ENCODE data around the gene NTHL1. TPM values are rescaled to one million over a fixed set of nuclear protein-coding genes. Genes with fewer than 3 reads are reported as not detected.
A peak's percentile ranks its signal among the peaks of the same experiment; 100 is the strongest.

NTHL1 gene
- total and polyA plus RNA-seq, 2 donors (not counting 1 experiment from before 2014, with no cell fraction given): 8.4 to 44.4 TPM

- H3K36me3 ChIP-seq (ENCODE audit: control insufficient read depth, insufficient read depth, low read length): peaks cover 7% of the 10 kb centered on the region
- DNase-seq (ENCODE audit: low read depth in 2 of 2): no peak
- H3K4me1 ChIP-seq (ENCODE audit: control insufficient read depth, extremely low read depth, insufficient read depth, low read length): peaks cover 20% of the 10 kb centered on the region
- peak overlapping the region; percentile 95 for H3K4me2 ChIP-seq (ENCODE audit: extremely low read depth, insufficient read depth, low read length)
- H3K27me3 ChIP-seq (ENCODE audit: control insufficient read depth, insufficient read depth, low read length): no peaks in the 10 kb centered on the region
- peak overlapping the region; percentile 97 for H3K9ac ChIP-seq (ENCODE audit: insufficient read depth, low read length)
- no peaks in the 10 kb centered on the region for H4K20me1 ChIP-seq (ENCODE audit: control insufficient read depth, extremely low read depth, insufficient read depth, low read length)
- peak overlapping the region; percentile 58 to 82 (median 71) for H3K4me3 ChIP-seq (replicated peaks in 1 of 4; ENCODE audit: control extremely low read depth in 1 of 4, insufficient read depth in 1 of 4, low read depth in 3 of 4, low read length in 4 of 4)
- H3K9me3 ChIP-seq (ENCODE audit: control insufficient read depth, insufficient read depth, low read depth, low read length): no peaks in the 10 kb centered on the region
- H3K27ac ChIP-seq (ENCODE audit: insufficient read depth, low read length): peak overlapping the region; percentile 85
- no peak overlapping the region for H2AFZ ChIP-seq (ENCODE audit: low read length)
- peaks cover 56% of the 10 kb centered on the region for H3K79me2 ChIP-seq (ENCODE audit: control insufficient read depth, insufficient read depth, low read length)
- TF ChIP-seq CTCF (conservative IDR thresholded peaks at IDR 0.05 in 1 of 2, IDR thresholded peaks at IDR 0.05 in 1 of 2; ENCODE audit: low read depth in 1 of 2, low read length in 2 of 2) (no peak), EZH2 (IDR thresholded peaks at IDR 0.05; ENCODE audit: low read length, missing control alignments) (no peak)
Observed at GRCh38 chr16:2009164-2009711, 38.4 kb downstream of the NTHL1 start.

GRCh38 chr16:2008631-2009163, 38.9 kb downstream of the NTHL1 start:
- Histone ChIP-seq H3K4me3 (replicated peaks in 1 of 4; ENCODE audit: control extremely low read depth in 1 of 4, insufficient read depth in 1 of 4, low read depth in 3 of 4, low read length in 4 of 4) (peak overlapping the region; percentile 58 to 82 (median 71)), H3K27me3 (ENCODE audit: control insufficient read depth, insufficient read depth, low read length) (no peaks in the 10 kb centered on the region), H3K27ac (ENCODE audit: insufficient read depth, low read length) (peak overlapping the region; percentile 85), H4K20me1 (ENCODE audit: control insufficient read depth, extremely low read depth, insufficient read depth, low read length) (no peaks in the 10 kb centered on the region), H3K9ac (ENCODE audit: insufficient read depth, low read length) (peak overlapping the region; percentile 97), H2AFZ (ENCODE audit: low read length) (no peak overlapping the region), H3K4me2 (ENCODE audit: extremely low read depth, insufficient read depth, low read length) (peak overlapping the region; percentile 95), H3K4me1 (ENCODE audit: control insufficient read depth, extremely low read depth, insufficient read depth, low read length) (peaks cover 24% of the 10 kb centered on the region), H3K36me3 (ENCODE audit: control insufficient read depth, insufficient read depth, low read length) (peaks cover 7% of the 10 kb centered on the region), H3K79me2 (ENCODE audit: control insufficient read depth, insufficient read depth, low read length) (peaks cover 60% of the 10 kb centered on the region), H3K9me3 (ENCODE audit: control insufficient read depth, insufficient read depth, low read depth, low read length) (no peaks in the 10 kb centered on the region)
- no peak for TF ChIP-seq CTCF (conservative IDR thresholded peaks at IDR 0.05 in 1 of 2, IDR thresholded peaks at IDR 0.05 in 1 of 2; ENCODE audit: low read depth in 1 of 2, low read length in 2 of 2)
- DNase-seq (ENCODE audit: low read depth in 2 of 2): peak in 1 of 2 donors; percentile 59

GRCh38 chr16:2008009-2008526, 39.6 kb downstream of the NTHL1 start:
- peaks cover 66% of the 10 kb centered on the region for H3K79me2 ChIP-seq (ENCODE audit: control insufficient read depth, insufficient read depth, low read length)

More at GRCh38 chr16:2008009-2008526, 39.6 kb downstream of the NTHL1 start:
- Histone ChIP-seq H4K20me1 (ENCODE audit: control insufficient read depth, extremely low read depth, insufficient read depth, low read length) (no peaks in the 10 kb centered on the region), H3K9me3 (ENCODE audit: control insufficient read depth, insufficient read depth, low read depth, low read length) (no peaks in the 10 kb centered on the region), H3K4me2 (ENCODE audit: extremely low read depth, insufficient read depth, low read length) (peak overlapping the region; percentile 95), H3K27ac (ENCODE audit: insufficient read depth, low read length) (peak overlapping the region; percentile 85), H3K36me3 (ENCODE audit: control insufficient read depth, insufficient read depth, low read length) (peaks cover 12% of the 10 kb centered on the region), H3K9ac (ENCODE audit: insufficient read depth, low read length) (no peak overlapping the region), H3K4me3 (replicated peaks in 1 of 4; ENCODE audit: control extremely low read depth in 1 of 4, insufficient read depth in 1 of 4, low read depth in 3 of 4, low read length in 4 of 4) (peak overlapping the region; percentile 58 to 82 (median 71)), H3K4me1 (ENCODE audit: control insufficient read depth, extremely low read depth, insufficient read depth, low read length) (peaks cover 24% of the 10 kb centered on the region), H3K27me3 (ENCODE audit: control insufficient read depth, insufficient read depth, low read length) (no peaks in the 10 kb centered on the region), H2AFZ (ENCODE audit: low read length) (no peak overlapping the region)
- TF ChIP-seq EZH2 (IDR thresholded peaks at IDR 0.05; ENCODE audit: low read length, missing control alignments): no peak
- TF ChIP-seq CTCF (conservative IDR thresholded peaks at IDR 0.05 in 1 of 2, IDR thresholded peaks at IDR 0.05 in 1 of 2; ENCODE audit: low read depth in 1 of 2, low read length in 2 of 2): no peak
- DNase-seq (ENCODE audit: low read depth in 2 of 2): peak; percentile 64 to 70
